Endothelial cell of umbilical vein (primary cell): ENCODE results near the gene OSBPL5. TPM values are rescaled to one million over a fixed set of nuclear protein-coding genes. Genes with fewer than 3 reads are reported as not detected.

Experiments
- BruUV-seq: library from RNA; stranded (reverse); fragments of 400-500 nt; replicated peaks from 2 replicates; lab custom pipeline; 2021; lab: Mats Ljungman, UMichigan
- CTCF ChIA-PET: fragments of 300-600, 350-600 bp; sonication (Branson Sonifier 250); formaldehyde crosslinking; loops from one replicate; lab custom pipeline; 2021; ENCODE audit warnings: antibody characterized with exemption, inconsistent platforms; lab: Charles Lee
- POLR2A ChIA-PET: fragments of 300-600, 350-600 bp; sonication (Branson Sonifier 250); formaldehyde crosslinking; loops from one replicate; lab custom pipeline; 2021; ENCODE audit warnings: antibody characterized with exemption, inconsistent platforms; lab: Charles Lee
- DNase-seq: peaks from one replicate; pipeline ENCODE4 v3.0.0-alpha.2; 2011; ENCODE audit warnings: low read depth, low spot score
- FAIRE-seq: peaks from 2 replicates; lab custom pipeline; 2011; peaks lifted over from hg19 to GRCh38; lab: Jason Lieb, UNC
- H2AFZ ChIP-seq: 2 replicates; pipeline ENCODE4 v1.6.0; 2012; ENCODE audit warnings: low read depth, low read length, control low read depth, inconsistent platforms
- H3K27ac ChIP-seq: 2 replicates; pipeline ENCODE4 v1.5.1; 2011; ENCODE audit warnings: low read depth, mild to moderate bottlenecking, control low read depth, low read length, moderate library complexity; ENCODE audit not compliant: insufficient read depth
- H3K27me3 ChIP-seq, 2 experiments: 2 replicates each; pipeline versions ENCODE4 v1.6.0 to v1.6.1; 2011; ENCODE audit warnings: low read length in 2 of 2, mixed read lengths in 1 of 2; ENCODE audit not compliant: control insufficient read depth in 2 of 2, insufficient read depth in 2 of 2
- H3K36me3 ChIP-seq, 2 experiments: 2 replicates in 1 of 2; 3 replicates in 1 of 2; pipeline ENCODE4 v1.5.1; 2011; ENCODE audit warnings: low read length in 2 of 2, mild to moderate bottlenecking in 1 of 2, moderate library complexity in 1 of 2; ENCODE audit not compliant: control insufficient read depth in 2 of 2, insufficient read depth in 2 of 2; ENCODE audit errors: extremely low read depth in 1 of 2
- H3K4me1 ChIP-seq: 3 replicates; pipeline ENCODE4 v1.5.1; 2011; ENCODE audit warnings: mild to moderate bottlenecking, low read length; ENCODE audit not compliant: control insufficient read depth, insufficient read depth; ENCODE audit errors: extremely low read depth
- H3K4me2 ChIP-seq: 2 replicates; pipeline ENCODE4 v1.6.1; 2011; ENCODE audit warnings: low read length, control low read depth, mixed read lengths; ENCODE audit not compliant: insufficient read depth
- H3K4me3 ChIP-seq, 3 experiments: fragments of 200-600 bp in 1 of 3; sonication (generic), shearing (Covaris generic) in 1 of 3; replicated peaks in 1 of 3; 2 replicates each; pipeline ENCODE4 v1.5.1; 2011 to 2016; ENCODE audit warnings: control low read depth in 3 of 3, low read length in 3 of 3, mild to moderate bottlenecking in 2 of 3, inconsistent platforms in 1 of 3, low read depth in 1 of 3, moderate library complexity in 1 of 3; ENCODE audit not compliant: insufficient read depth in 1 of 3
- H3K79me2 ChIP-seq: 2 replicates; pipeline ENCODE4 v1.6.0; 2012; ENCODE audit warnings: low read length, inconsistent platforms; ENCODE audit not compliant: control insufficient read depth, insufficient read depth
- H3K9ac ChIP-seq: replicated peaks from 2 replicates; pipeline ENCODE3; 2011; ENCODE audit warnings: low read length, control low read depth; ENCODE audit not compliant: insufficient read depth; ENCODE audit errors: extremely low read depth
- H3K9me1 ChIP-seq: replicated peaks from 3 replicates; pipeline ENCODE4 v1.6.0; 2011; ENCODE audit warnings: mild to moderate bottlenecking, low read length; ENCODE audit not compliant: control insufficient read depth, insufficient read depth; ENCODE audit errors: extremely low read depth
- H3K9me3 ChIP-seq: replicated peaks from 2 replicates; pipeline ENCODE4 v1.5.1; 2012; ENCODE audit warnings: low read length, inconsistent platforms; ENCODE audit not compliant: control insufficient read depth, insufficient read depth
- H4K20me1 ChIP-seq: replicated peaks from 2 replicates; pipeline ENCODE3; 2011; ENCODE audit warnings: mild to moderate bottlenecking, low read length; ENCODE audit not compliant: control insufficient read depth, insufficient read depth; ENCODE audit errors: extremely low read depth
- EZH2 ChIP-seq: IDR thresholded peaks from 2 replicates; pipeline ENCODE4 v1.6.1; 2012; ENCODE audit warnings: borderline replicate concordance, low read depth, mild to moderate bottlenecking, moderate library complexity, low read length, inconsistent platforms; ENCODE audit not compliant: severe bottlenecking
- FOS ChIP-seq: IDR thresholded peaks from 2 replicates; pipeline ENCODE4 v1.6.1; 2011; ENCODE audit warnings: mild to moderate bottlenecking, low read length, moderate library complexity, borderline replicate concordance; ENCODE audit not compliant: insufficient read depth
- GATA2 ChIP-seq: IDR thresholded peaks from 2 replicates; pipeline ENCODE4 v1.7.0; 2011; ENCODE audit warnings: low read depth, mild to moderate bottlenecking, moderate library complexity, mixed read lengths, low read length; ENCODE audit not compliant: insufficient read length, insufficient read depth
- JUN ChIP-seq: IDR thresholded peaks from 2 replicates; pipeline ENCODE4 v1.6.1; 2011; ENCODE audit warnings: borderline replicate concordance, low read depth; ENCODE audit not compliant: insufficient read length, insufficient read depth
- MAX ChIP-seq: IDR thresholded peaks from 2 replicates; pipeline ENCODE4 v1.6.1; 2011; ENCODE audit not compliant: insufficient read depth, insufficient read length
- MYC ChIP-seq: IDR thresholded peaks from one replicate; pipeline ENCODE4 v1.6.1; 2011; ENCODE audit warnings: mild to moderate bottlenecking, low read depth, low read length
- POLR2A ChIP-seq: IDR thresholded peaks from 2 replicates; pipeline ENCODE4 v1.6.1; 2012; ENCODE audit warnings: low read depth, mild to moderate bottlenecking, control low read depth, low read length
- POLR2AphosphoS5 ChIP-seq: IDR thresholded peaks from 2 replicates; pipeline ENCODE4 v1.6.1; 2012; ENCODE audit warnings: low read depth, mild to moderate bottlenecking, control low read depth, low read length, moderate library complexity; ENCODE audit not compliant: insufficient read depth
- dilution Hi-C: fragments of 300-500 bp; cut with MboI; formaldehyde crosslinking; loops from one replicate; pipeline ENCODE4 v1.15.0; 2019; ENCODE audit warnings: low sequenced_read_pairs; ENCODE audit not compliant: extremely low pct_ligation_motif_present
- intact Hi-C: fragments of 100-400 bp; cut with micrococcal nuclease; formaldehyde crosslinking; loops from one replicate; pipeline ENCODE4 v1.10.0; 2022
- polyA plus RNA-seq, 4 experiments: library from polyadenylated mRNA; depleted of rRNA in 3 of 4; stranded (reverse) in 3 of 4; unstranded in 1 of 4; fragments of >200 nt; gene quantifications; 2 replicates each; pipeline versions ENCODE4 v1.2.1 to v1.2.3, GENCODE V29; 2011 to 2012; ENCODE audit warnings: missing spikeins in 1 of 4
- total RNA-seq: library from RNA; stranded (reverse); gene quantifications from 2 replicates; pipeline ENCODE4 v1.2.3, GENCODE V29; 2021
- TF ChIP-seq, protein P1 (sequence below), 2 donors: IDR thresholded peaks; 1 replicate in 1 of 2; 2 replicates in 1 of 2; pipeline ENCODE4 v1.5.1; 2011; ENCODE audit warnings: low read length in 2 of 2, mild to moderate bottlenecking in 2 of 2, moderate library complexity in 2 of 2, control low read depth in 1 of 2, inconsistent platforms in 1 of 2, low read depth in 1 of 2; ENCODE audit not compliant: insufficient read depth in 1 of 2; ENCODE audit errors: extremely low read depth in 1 of 2

OSBPL5 gene
- total and polyA plus RNA-seq, 2 donors (not counting 3 experiments of a cell fraction or from before 2014, with no cell fraction given): 8.7 to 37.7 TPM

- intact Hi-C loops (no loop called here), dilution Hi-C loops (no loop called here)
- POLR2A ChIA-PET: no interaction called here
These were observed 32.9 kb upstream of the OSBPL5 start for GRCh38 chr11:3197878-3198528.

More at GRCh38 chr11:3197878-3198528, 32.9 kb upstream of the OSBPL5 start:
- H3K27ac ChIP-seq: no peak overlapping the region
- peaks cover 4 to 10% of the 10 kb centered on the region in 2 experiments for H3K27me3 ChIP-seq
- H3K36me3 ChIP-seq: no peaks in the 10 kb centered on the region
- no peaks in the 10 kb centered on the region for H3K79me2 ChIP-seq
- no peak overlapping the region for H3K4me3 ChIP-seq
- H3K4me2 ChIP-seq: no peak overlapping the region
- H4K20me1 ChIP-seq: no peaks in the 10 kb centered on the region
- no peaks in the 10 kb centered on the region for H3K9me1 ChIP-seq
- H3K9me3 ChIP-seq: no peaks in the 10 kb centered on the region
- DNase-seq (no peak), FAIRE-seq (no peak)
- H3K4me1 ChIP-seq: no peaks in the 10 kb centered on the region
- no peak overlapping the region for H3K9ac ChIP-seq
- H2AFZ ChIP-seq: no peak overlapping the region
- CTCF ChIA-PET: interaction anchor here (1.1 kb wide), 1 partner anchor 12 kb away, joined by 3 read pairs; no protein-coding TSS in a partner anchor
- BruUV-seq: no TSS peak
- TF ChIP-seq JUN (no peak), MAX (no peak), GATA2 (no peak), POLR2A (no peak), FOS (no peak), POLR2AphosphoS5 (no peak), EZH2 (no peak), MYC (no peak)
- TF ChIP-seq, protein P1, sequence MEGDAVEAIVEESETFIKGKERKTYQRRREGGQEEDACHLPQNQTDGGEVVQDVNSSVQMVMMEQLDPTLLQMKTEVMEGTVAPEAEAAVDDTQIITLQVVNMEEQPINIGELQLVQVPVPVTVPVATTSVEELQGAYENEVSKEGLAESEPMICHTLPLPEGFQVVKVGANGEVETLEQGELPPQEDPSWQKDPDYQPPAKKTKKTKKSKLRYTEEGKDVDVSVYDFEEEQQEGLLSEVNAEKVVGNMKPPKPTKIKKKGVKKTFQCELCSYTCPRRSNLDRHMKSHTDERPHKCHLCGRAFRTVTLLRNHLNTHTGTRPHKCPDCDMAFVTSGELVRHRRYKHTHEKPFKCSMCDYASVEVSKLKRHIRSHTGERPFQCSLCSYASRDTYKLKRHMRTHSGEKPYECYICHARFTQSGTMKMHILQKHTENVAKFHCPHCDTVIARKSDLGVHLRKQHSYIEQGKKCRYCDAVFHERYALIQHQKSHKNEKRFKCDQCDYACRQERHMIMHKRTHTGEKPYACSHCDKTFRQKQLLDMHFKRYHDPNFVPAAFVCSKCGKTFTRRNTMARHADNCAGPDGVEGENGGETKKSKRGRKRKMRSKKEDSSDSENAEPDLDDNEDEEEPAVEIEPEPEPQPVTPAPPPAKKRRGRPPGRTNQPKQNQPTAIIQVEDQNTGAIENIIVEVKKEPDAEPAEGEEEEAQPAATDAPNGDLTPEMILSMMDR (IDR thresholded peaks at IDR 0.05; ENCODE audit: extremely low read depth in 1 of 2, insufficient read depth in 1 of 2, low read depth in 1 of 2, low read length in 2 of 2): no peak
